Measurements from ENCODE around the gene C2CD3. TPM values are rescaled to one million over a fixed set of nuclear protein-coding genes. Genes with fewer than 3 reads are reported as not detected.

C2CD3 gene
- total RNA-seq, 1 donor from 2014 or later, result 53.7 TPM

DNA sequence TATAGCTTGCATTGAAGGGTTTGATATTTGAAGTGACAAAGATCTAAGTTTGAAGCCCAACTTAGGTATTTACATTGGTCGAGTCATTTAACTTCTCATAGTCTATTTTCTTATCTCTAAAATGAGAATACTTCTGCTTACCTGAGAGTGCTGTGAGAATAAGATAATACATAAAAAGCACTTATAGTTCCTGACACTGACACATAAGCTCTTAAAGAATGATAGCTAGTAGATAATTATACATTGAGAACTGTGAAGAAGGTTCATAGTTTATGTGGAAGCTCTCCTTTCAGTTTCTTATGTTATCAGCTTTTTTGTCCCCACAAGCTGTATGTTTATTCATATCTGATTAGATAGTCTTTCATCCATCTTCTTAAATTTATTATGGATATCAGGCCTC is 5.1 kb upstream of the C2CD3 start:
- Mint-ChIP-seq H3K36me3 (ENCODE audit: low read depth, unreplicated experiment) (peaks cover 7% of the 10 kb centered on the region), H3K27ac (ENCODE audit: unreplicated experiment) (no peak overlapping the region), H3K4me1 (ENCODE audit: low read depth, unreplicated experiment) (peaks cover 21% of the 10 kb centered on the region), H3K9me3 (ENCODE audit: unreplicated experiment) (no peaks in the 10 kb centered on the region), H3K27me3 (ENCODE audit: low read depth, unreplicated experiment) (no peaks in the 10 kb centered on the region), H3K4me3 (ENCODE audit: unreplicated experiment) (no peak overlapping the region)
- peaks cover 90% of the 10 kb centered on the region for H3K79me2 ChIP-seq (ENCODE audit: insufficient read depth, low read length)
- peaks cover 7% of the 10 kb centered on the region for H3K4me1 ChIP-seq (ENCODE audit: insufficient read depth, low read length)
- H3K4me2 ChIP-seq (ENCODE audit: low read length), result no peak overlapping the region
- no peak overlapping the region for H3K27ac ChIP-seq (ENCODE audit: low read depth, low read length)
- DNase-seq (ENCODE audit: low read depth) (no peak), FAIRE-seq (no peak)
- H3K4me3 ChIP-seq (ENCODE audit: insufficient read depth, low read depth, low read length), result no peak overlapping the region
- H3K36me3 ChIP-seq (ENCODE audit: insufficient read depth, low read length), result no peaks in the 10 kb centered on the region
- H2AFZ ChIP-seq (ENCODE audit: low read depth, low read length), result no peak overlapping the region
- H3K9ac ChIP-seq (ENCODE audit: low read length), result no peak overlapping the region
- H3K27me3 ChIP-seq (ENCODE audit: insufficient read depth, low read length), result no peaks in the 10 kb centered on the region
- H3K9me3 ChIP-seq (ENCODE audit: insufficient read depth, low read depth, low read length), result no peaks in the 10 kb centered on the region
- H4K20me1 ChIP-seq (ENCODE audit: insufficient read depth, low read length), result peaks cover 44% of the 10 kb centered on the region
- TF ChIP-seq EZH2 (IDR thresholded peaks at IDR 0.05; ENCODE audit: insufficient read depth, low read length), result no peak
- TF ChIP-seq, protein P1, sequence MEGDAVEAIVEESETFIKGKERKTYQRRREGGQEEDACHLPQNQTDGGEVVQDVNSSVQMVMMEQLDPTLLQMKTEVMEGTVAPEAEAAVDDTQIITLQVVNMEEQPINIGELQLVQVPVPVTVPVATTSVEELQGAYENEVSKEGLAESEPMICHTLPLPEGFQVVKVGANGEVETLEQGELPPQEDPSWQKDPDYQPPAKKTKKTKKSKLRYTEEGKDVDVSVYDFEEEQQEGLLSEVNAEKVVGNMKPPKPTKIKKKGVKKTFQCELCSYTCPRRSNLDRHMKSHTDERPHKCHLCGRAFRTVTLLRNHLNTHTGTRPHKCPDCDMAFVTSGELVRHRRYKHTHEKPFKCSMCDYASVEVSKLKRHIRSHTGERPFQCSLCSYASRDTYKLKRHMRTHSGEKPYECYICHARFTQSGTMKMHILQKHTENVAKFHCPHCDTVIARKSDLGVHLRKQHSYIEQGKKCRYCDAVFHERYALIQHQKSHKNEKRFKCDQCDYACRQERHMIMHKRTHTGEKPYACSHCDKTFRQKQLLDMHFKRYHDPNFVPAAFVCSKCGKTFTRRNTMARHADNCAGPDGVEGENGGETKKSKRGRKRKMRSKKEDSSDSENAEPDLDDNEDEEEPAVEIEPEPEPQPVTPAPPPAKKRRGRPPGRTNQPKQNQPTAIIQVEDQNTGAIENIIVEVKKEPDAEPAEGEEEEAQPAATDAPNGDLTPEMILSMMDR (IDR thresholded peaks at IDR 0.05; ENCODE audit: insufficient read depth, low read depth, low read length), result no peak

DNA sequence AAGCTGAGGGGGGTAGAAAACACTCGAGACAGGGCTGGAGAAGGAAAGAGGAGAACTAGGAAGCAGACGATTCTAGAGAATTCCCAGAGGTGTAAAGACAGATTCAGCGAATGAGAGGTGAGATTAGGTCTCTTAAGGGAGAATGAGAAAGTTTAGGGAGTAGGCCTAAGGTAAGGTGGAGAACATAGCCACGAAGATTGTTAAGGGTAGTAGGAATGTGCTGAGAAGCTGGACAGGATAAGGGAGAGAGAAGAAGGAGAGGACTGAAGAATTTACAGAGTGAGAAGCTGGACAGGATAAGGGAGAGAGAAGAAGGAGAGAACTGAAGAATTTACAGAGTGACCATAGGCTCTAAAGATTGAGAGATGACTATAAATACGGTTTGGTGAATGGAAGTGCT is 1.2 kb upstream of the C2CD3 start:
- peaks cover 11% of the 10 kb centered on the region for H3K36me3 ChIP-seq (ENCODE audit: insufficient read depth, low read length)
- DNase-seq (ENCODE audit: low read depth) (peak; percentile 6), FAIRE-seq (peak; percentile 5)
- no peak overlapping the region for H3K27ac Mint-ChIP-seq (ENCODE audit: unreplicated experiment)
- peaks cover 16% of the 10 kb centered on the region for H3K4me1 ChIP-seq (ENCODE audit: insufficient read depth, low read length)
- peak overlapping the region; percentile 77 for H3K27ac ChIP-seq (ENCODE audit: low read depth, low read length)
- no peaks in the 10 kb centered on the region for H3K27me3 Mint-ChIP-seq (ENCODE audit: low read depth, unreplicated experiment)
- H3K27me3 ChIP-seq (ENCODE audit: insufficient read depth, low read length), result no peaks in the 10 kb centered on the region
- H3K4me3 Mint-ChIP-seq (ENCODE audit: unreplicated experiment), result no peak overlapping the region
- H4K20me1 ChIP-seq (ENCODE audit: insufficient read depth, low read length), result peaks cover 20% of the 10 kb centered on the region
- peaks cover 79% of the 10 kb centered on the region for H3K79me2 ChIP-seq (ENCODE audit: insufficient read depth, low read length)
- H3K4me2 ChIP-seq (ENCODE audit: low read length), result peak overlapping the region; percentile 95
- TF ChIP-seq, protein P1 (IDR thresholded peaks at IDR 0.05; ENCODE audit: insufficient read depth, low read depth, low read length), result no peak
- TF ChIP-seq EZH2 (IDR thresholded peaks at IDR 0.05; ENCODE audit: insufficient read depth, low read length), result no peak
- H3K4me3 ChIP-seq (ENCODE audit: insufficient read depth, low read depth, low read length), result peak overlapping the region; percentile 82
- peak overlapping the region; percentile 85 for H2AFZ ChIP-seq (ENCODE audit: low read depth, low read length)
- peaks cover 1% of the 10 kb centered on the region for H3K4me1 Mint-ChIP-seq (ENCODE audit: low read depth, unreplicated experiment)
- H3K9me3 Mint-ChIP-seq (ENCODE audit: unreplicated experiment), result no peaks in the 10 kb centered on the region
- peaks cover 7% of the 10 kb centered on the region for H3K36me3 Mint-ChIP-seq (ENCODE audit: low read depth, unreplicated experiment)
- H3K9me3 ChIP-seq (ENCODE audit: insufficient read depth, low read depth, low read length), result no peaks in the 10 kb centered on the region
- peak overlapping the region; percentile 93 for H3K9ac ChIP-seq (ENCODE audit: low read length)

DNA sequence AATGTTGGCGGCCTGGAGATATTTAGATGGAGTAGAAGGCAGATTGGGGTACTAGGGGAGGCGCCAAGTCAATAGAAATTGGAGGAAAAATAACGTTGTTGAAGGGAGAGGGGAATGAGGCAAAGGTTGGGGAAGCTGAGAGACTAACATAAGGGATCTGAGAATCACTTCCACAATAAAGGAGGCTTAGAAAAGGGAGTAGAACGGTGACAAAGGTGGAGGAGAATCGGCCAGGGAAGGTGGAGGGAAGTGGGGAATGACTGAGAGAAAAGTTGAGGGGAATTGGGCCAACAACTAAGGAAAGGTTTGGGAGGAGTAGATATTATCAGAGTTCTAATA is 797 bp upstream of the C2CD3 start:
- TF ChIP-seq, protein P1 (IDR thresholded peaks at IDR 0.05; ENCODE audit: insufficient read depth, low read depth, low read length), result no peak
- TF ChIP-seq EZH2 (IDR thresholded peaks at IDR 0.05; ENCODE audit: insufficient read depth, low read length), result no peak
- Mint-ChIP-seq H3K36me3 (ENCODE audit: low read depth, unreplicated experiment) (peaks cover 7% of the 10 kb centered on the region), H3K9me3 (ENCODE audit: unreplicated experiment) (no peaks in the 10 kb centered on the region), H3K4me3 (ENCODE audit: unreplicated experiment) (no peak overlapping the region), H3K4me1 (ENCODE audit: low read depth, unreplicated experiment) (peaks cover 1% of the 10 kb centered on the region), H3K27me3 (ENCODE audit: low read depth, unreplicated experiment) (no peaks in the 10 kb centered on the region), H3K27ac (ENCODE audit: unreplicated experiment) (no peak overlapping the region)
- H3K27me3 ChIP-seq (ENCODE audit: insufficient read depth, low read length), result no peaks in the 10 kb centered on the region
- DNase-seq (ENCODE audit: low read depth), result no peak
- H3K9me3 ChIP-seq (ENCODE audit: insufficient read depth, low read depth, low read length), result no peaks in the 10 kb centered on the region
- H3K79me2 ChIP-seq (ENCODE audit: insufficient read depth, low read length), result peaks cover 75% of the 10 kb centered on the region
- H3K4me2 ChIP-seq (ENCODE audit: low read length), result peak overlapping the region; percentile 95
- peaks cover 16% of the 10 kb centered on the region for H3K4me1 ChIP-seq (ENCODE audit: insufficient read depth, low read length)
- H4K20me1 ChIP-seq (ENCODE audit: insufficient read depth, low read length), result peaks cover 20% of the 10 kb centered on the region
- H3K36me3 ChIP-seq (ENCODE audit: insufficient read depth, low read length), result peaks cover 15% of the 10 kb centered on the region
- H3K4me3 ChIP-seq (ENCODE audit: insufficient read depth, low read depth, low read length), result peak overlapping the region; percentile 82
- no peak for FAIRE-seq
- peak overlapping the region; percentile 77 for H3K27ac ChIP-seq (ENCODE audit: low read depth, low read length)
- peak overlapping the region; percentile 85 for H2AFZ ChIP-seq (ENCODE audit: low read depth, low read length)
- peak overlapping the region; percentile 93 for H3K9ac ChIP-seq (ENCODE audit: low read length)

Data from astrocyte (in vitro differentiated cells and primary cell).